Effector memory CD8-positive, alpha-beta T cell (primary cell): ENCODE measurements around the gene POP7.
"Not testable (repeated sequence)": the region's sequence is repeated elsewhere in the genome, so short reads cannot be mapped to it uniquely, and the experiment has no call there.

Source experiments
- ATAC-seq: fragments of 150-1000 bp; cut with Tn5 transposase; replicated peaks from 2 replicates; pipeline ENCODE4 v1.10.0; 2021; ENCODE audit warnings: mild to moderate bottlenecking, moderate library complexity
- DNase-seq, 3 experiments: peaks; one replicate each; pipeline ENCODE4 v3.0.0; 2021
- H3K27ac Mint-ChIP-seq, 2 donors: one replicate each; pipeline ENCODE4 v1.8.0; 2022; ENCODE audit warnings: mild to moderate bottlenecking in 2 of 2, mixed read lengths in 2 of 2, moderate library complexity in 2 of 2
- H3K27me3 Mint-ChIP-seq, 2 donors: one replicate each; pipeline ENCODE4 v1.8.0; 2022; ENCODE audit warnings: mixed read lengths in 2 of 2
- H3K36me3 Mint-ChIP-seq: one replicate; pipeline ENCODE4 v1.8.0; 2022; ENCODE audit warnings: mild to moderate bottlenecking, moderate library complexity, mixed read lengths; ENCODE audit not compliant: insufficient read depth
- H3K4me1 Mint-ChIP-seq, 2 donors: one replicate each; pipeline ENCODE4 v1.8.0; 2022; ENCODE audit warnings: low read depth in 2 of 2, mixed read lengths in 2 of 2
- H3K4me3 Mint-ChIP-seq, 2 donors: one replicate each; pipeline ENCODE4 v1.8.0; 2022; ENCODE audit warnings: mild to moderate bottlenecking in 2 of 2, mixed read lengths in 2 of 2, moderate library complexity in 2 of 2
- H3K9me3 Mint-ChIP-seq, 2 donors: one replicate each; pipeline ENCODE4 v1.8.0; 2022; ENCODE audit warnings: mixed read lengths in 2 of 2
- total RNA-seq, 9 experiments: gene quantifications; one replicate each; lab custom pipeline; 2026; lab: John Stamatoyannopoulos, UW

Gene POP7
- 5.1 to 34.9 (median 17.0) reads per million in 9 experiments for total RNA-seq

DNA sequence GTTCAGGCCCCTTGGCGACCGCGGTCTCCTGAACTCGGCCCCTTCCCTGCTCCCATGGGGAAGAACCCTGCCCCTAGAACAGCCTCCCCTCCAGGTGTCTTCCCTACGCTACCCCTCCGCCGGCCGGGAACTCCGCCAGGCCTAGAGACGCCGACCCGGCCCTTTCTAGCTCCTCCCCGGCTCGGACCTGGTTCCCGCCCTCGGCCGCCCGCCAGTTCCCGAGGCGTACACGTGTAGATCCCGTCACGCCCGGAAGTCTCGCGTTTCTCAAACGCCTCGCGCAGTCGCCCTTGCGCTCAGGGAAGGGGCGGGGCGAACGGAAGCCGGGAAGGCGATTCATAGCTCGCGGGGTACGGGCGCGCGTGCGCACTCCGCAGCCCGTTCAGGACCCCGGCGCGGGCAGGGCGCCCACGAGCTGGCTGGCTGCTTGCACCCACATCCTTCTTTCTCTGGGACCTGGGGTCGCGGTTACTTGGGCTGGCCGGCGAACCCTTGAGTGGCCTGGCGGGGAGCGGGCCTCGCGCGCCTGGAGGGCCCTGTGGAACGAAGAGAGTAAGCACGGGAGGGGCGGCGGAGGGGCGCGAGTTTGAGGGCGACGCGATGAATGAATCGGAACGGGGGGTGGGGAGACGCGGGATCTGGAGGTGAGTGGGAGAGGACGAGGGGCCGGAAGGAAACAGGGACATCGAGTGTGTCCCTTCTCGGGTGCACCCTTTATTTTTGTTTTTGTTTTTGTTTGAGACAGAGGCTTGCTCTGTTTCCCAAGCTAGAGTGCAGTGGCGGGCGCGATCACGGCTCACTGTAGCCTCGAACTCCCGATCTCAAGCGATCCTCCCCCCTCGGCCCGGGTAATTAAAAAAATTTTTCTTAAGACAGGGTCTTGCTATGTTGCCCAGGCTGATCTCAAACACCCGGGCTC lies at the start of gene POP7:
Gene POP7 (plus strand): TSS at position 369 of the 919 bp plus-strand sequence. CDS start 710 bp downstream, outside the sequence.
- H3K27ac Mint-ChIP-seq: peak within 1 kb of the TSS; percentile 97 to 98

GRCh38 chr7:100662194-100662776 lies 43.6 kb upstream of the POP7 start:
- not testable (repeated sequence) for H3K27ac Mint-ChIP-seq, DNase-seq, H3K36me3 Mint-ChIP-seq

More for the DNA sequence above, at the start of gene POP7:
- Mint-ChIP-seq H3K36me3 (peaks cover 21% of the 10 kb centered on the region), H3K4me3 (peak within 1 kb of the TSS; percentile 96 to 98), H3K27me3 (peaks cover 0 to 5% of the 10 kb centered on the region in 2 donors), H3K9me3 (no peaks in the 10 kb centered on the region), H3K4me1 (peaks cover 11 to 17% of the 10 kb centered on the region in 2 donors)
- ATAC-seq: peak; percentile 94
- peak; percentile 97 to 98 (median 98) for DNase-seq

GRCh38 chr7:100665168-100665726 lies 40.7 kb upstream of the POP7 start:
- Mint-ChIP-seq H3K4me3 (no peak overlapping the region), H3K36me3 (no peaks in the 10 kb centered on the region), H3K9me3 (no peaks in the 10 kb centered on the region), H3K27me3 (peaks cover 5 to 27% of the 10 kb centered on the region in 2 donors), H3K4me1 (peaks cover 0 to 4% of the 10 kb centered on the region in 2 donors), H3K27ac (no peak overlapping the region)
- ATAC-seq: no peak
- DNase-seq: no peak

More at GRCh38 chr7:100662194-100662776, 43.6 kb upstream of the POP7 start:
- H3K4me3 Mint-ChIP-seq, ATAC-seq, H3K9me3 Mint-ChIP-seq, H3K4me1 Mint-ChIP-seq: not testable (repeated sequence)
- H3K27me3 Mint-ChIP-seq: peaks cover 16 to 45% of the 10 kb centered on the region in 2 donors

GRCh38 chr7:100667331-100668068 lies 38.4 kb upstream of the POP7 start:
- peaks cover under 1 to 4% of the 10 kb centered on the region in 2 donors for H3K4me1 Mint-ChIP-seq
- peaks cover 5% of the 10 kb centered on the region for H3K36me3 Mint-ChIP-seq
- H3K27ac Mint-ChIP-seq: no peak overlapping the region
- H3K27me3 Mint-ChIP-seq: peaks cover 5 to 21% of the 10 kb centered on the region in 2 donors
- ATAC-seq (no peak), DNase-seq (no peak)
- no peak overlapping the region for H3K4me3 Mint-ChIP-seq
- no peaks in the 10 kb centered on the region for H3K9me3 Mint-ChIP-seq

DNA sequence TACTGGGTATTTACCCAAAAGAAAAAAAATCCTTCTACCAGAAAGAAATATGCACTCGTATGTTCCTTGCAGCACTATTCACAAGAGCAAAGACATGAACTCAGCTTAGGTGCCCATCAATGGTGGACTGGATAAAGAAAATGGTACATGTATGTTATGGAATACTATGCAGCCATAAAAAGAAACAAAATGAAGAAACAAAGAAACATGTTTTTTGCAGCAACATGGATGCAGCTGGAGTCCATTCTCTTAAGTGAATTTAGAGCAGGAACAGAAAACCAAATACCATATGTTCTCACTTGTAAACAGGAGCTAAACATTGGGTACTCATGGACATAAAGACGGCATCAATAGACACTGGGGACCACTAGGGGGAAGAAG lies 37.9 kb upstream of the POP7 start:
- Mint-ChIP-seq H3K4me3 (no peak overlapping the region), H3K36me3 (peaks cover 10% of the 10 kb centered on the region), H3K27ac (no peak overlapping the region), H3K9me3 (no peaks in the 10 kb centered on the region), H3K4me1 (peaks cover 2 to 4% of the 10 kb centered on the region in 2 donors), H3K27me3 (peaks cover 5 to 21% of the 10 kb centered on the region in 2 donors)
- no peak for DNase-seq
- no peak for ATAC-seq

DNA sequence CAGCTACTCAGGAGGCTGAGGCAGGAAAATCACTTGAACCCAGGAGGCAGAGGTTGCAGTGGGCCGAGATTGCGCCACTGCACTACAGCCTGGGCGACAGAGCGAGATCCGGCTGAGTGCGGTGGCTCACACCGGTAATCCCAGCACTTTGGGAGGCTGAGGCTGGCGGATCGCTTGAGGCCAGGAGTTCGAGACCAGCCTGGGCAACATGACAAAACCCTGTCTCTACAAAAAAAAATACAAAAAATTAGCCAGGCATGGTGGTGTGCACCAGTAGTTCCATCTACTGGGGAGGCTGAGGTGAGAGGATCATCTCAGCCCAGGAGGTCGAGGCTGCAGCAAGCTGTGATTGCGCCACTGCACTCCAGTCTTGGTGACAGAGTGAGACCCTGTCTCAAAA lies 36.8 kb upstream of the POP7 start:
- peaks cover 5 to 21% of the 10 kb centered on the region in 2 donors for H3K27me3 Mint-ChIP-seq
- peaks cover 21% of the 10 kb centered on the region for H3K36me3 Mint-ChIP-seq
- H3K4me1 Mint-ChIP-seq, H3K27ac Mint-ChIP-seq, DNase-seq, H3K4me3 Mint-ChIP-seq, H3K9me3 Mint-ChIP-seq, ATAC-seq: not testable (repeated sequence)

GRCh38 chr7:100670074-100670473 lies 35.8 kb upstream of the POP7 start:
- DNase-seq (no peak), ATAC-seq (no peak)
- no peak overlapping the region for H3K4me3 Mint-ChIP-seq
- H3K36me3 Mint-ChIP-seq: peaks cover 29% of the 10 kb centered on the region
- peaks cover 4 to 5% of the 10 kb centered on the region in 2 donors for H3K4me1 Mint-ChIP-seq
- no peak overlapping the region for H3K27ac Mint-ChIP-seq
- peaks cover 3 to 19% of the 10 kb centered on the region in 2 donors for H3K27me3 Mint-ChIP-seq
- no peaks in the 10 kb centered on the region for H3K9me3 Mint-ChIP-seq

DNA sequence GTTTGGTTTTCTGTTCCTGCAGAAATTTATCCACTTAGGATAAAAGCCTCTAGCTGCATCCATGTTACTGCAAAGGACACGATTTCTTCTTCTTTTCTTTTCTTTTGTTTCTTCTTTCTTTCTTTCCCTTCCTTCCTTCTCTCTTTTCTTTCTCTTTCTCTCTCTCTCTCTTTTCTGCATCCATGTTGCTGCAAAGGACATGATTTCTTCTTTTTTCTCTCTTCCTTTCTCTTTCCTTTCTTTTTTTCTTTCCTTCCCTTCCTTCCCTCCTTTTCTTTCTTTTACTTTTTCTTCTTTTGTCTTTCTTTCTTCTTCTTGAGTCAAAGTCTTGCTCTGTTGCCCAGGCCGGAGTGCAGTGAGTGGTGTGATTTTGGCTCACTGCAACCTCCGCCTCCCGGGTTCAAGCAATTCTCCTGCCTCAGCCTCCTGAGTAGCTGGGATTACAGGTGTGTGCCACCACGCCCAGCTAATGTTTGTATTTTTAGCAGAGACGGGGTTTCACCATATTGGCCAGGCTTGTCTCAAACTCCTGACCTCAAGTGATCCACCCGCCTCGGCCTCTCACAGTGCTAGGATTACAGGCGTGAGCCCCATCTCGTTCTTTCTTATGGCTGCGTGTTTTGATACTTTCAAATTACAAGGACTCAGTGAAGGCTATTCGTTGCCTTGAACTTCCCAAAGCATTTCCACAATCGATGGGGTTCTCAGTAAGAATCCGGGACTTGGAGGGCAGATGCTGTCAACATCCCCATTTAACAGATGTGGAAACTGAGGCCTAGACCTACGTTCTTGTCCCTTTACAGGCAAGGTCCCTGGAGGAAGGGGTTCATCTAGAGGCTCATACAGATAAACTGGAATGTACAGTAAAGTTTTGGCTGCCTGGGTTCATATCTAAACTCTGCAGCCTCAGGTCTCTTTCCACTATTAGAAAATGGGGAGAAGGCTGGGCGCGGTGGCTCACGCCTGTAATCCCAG lies 34.3 kb upstream of the POP7 start:
- DNase-seq: no peak
- peaks cover 45% of the 10 kb centered on the region for H3K36me3 Mint-ChIP-seq
- H3K9me3 Mint-ChIP-seq: no peaks in the 10 kb centered on the region
- H3K27me3 Mint-ChIP-seq: peaks cover 0 to 7% of the 10 kb centered on the region in 2 donors
- H3K27ac Mint-ChIP-seq: no peak overlapping the region
- ATAC-seq: no peak
- H3K4me3 Mint-ChIP-seq: peak overlapping the region in 1 of 2 donors; percentile 89
- peaks cover 4 to 9% of the 10 kb centered on the region in 2 donors for H3K4me1 Mint-ChIP-seq

- Mint-ChIP-seq H3K4me1 (peaks cover 15 to 16% of the 10 kb centered on the region in 2 donors), H3K36me3 (peaks cover 63% of the 10 kb centered on the region), H3K4me3 (peak within 1 kb of the TSS; percentile 89 to 97), H3K9me3 (no peaks in the 10 kb centered on the region), H3K27me3 (no peaks in the 10 kb centered on the region), H3K27ac (peak within 1 kb of the TSS; percentile 96 to 98)
- DNase-seq: peak; percentile 94 to 97 (median 95)
- peak; percentile 52 for ATAC-seq
These were observed 32.5 kb upstream of the POP7 start, which contains the start of gene GNB2 for GRCh38 chr7:100673302-100673941. Gene GNB2, plus strand, starts transcription at chr7:100673740. Its CDS starts 2,526 bp downstream, at chr7:100676266.

DNA sequence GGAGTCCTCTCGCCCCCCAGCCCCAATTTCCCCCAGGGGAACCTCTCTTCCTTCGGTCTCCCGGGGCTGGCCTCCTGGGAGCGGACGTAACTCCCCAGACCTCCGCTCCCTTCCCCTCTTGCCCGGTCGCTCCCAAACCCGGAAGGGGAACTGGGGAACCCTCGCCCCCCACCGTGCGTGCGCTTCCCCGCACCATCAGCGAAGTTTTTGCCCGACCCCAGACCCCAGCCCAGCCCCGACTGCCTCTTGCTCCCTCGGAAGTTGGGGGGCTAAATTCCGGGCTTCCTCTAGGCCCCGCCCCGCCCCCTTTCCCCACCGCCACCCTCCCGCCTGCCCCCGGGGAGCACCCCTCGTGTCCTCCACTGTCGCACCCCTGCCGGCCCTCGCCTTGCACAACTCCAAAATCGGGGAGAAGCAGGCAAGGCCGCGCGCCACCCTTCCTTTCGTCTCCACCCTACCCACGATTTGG lies 31.9 kb upstream of the POP7 start:
- no peaks in the 10 kb centered on the region for H3K9me3 Mint-ChIP-seq
- ATAC-seq (no peak), DNase-seq (peak in 2 of 3 experiments; percentile 35 to 50)
- H3K27me3 Mint-ChIP-seq: no peaks in the 10 kb centered on the region
- H3K36me3 Mint-ChIP-seq: peaks cover 67% of the 10 kb centered on the region
- H3K4me3 Mint-ChIP-seq: peak overlapping the region; percentile 89 to 97
- H3K4me1 Mint-ChIP-seq: peaks cover 15 to 18% of the 10 kb centered on the region in 2 donors
- peak overlapping the region; percentile 96 to 98 for H3K27ac Mint-ChIP-seq

GRCh38 chr7:100674411-100675104 lies 31.4 kb upstream of the POP7 start:
- no peak for ATAC-seq
- no peaks in the 10 kb centered on the region for H3K27me3 Mint-ChIP-seq
- H3K9me3 Mint-ChIP-seq: no peaks in the 10 kb centered on the region
- H3K4me3 Mint-ChIP-seq: peak overlapping the region; percentile 89 to 97
- peak overlapping the region; percentile 96 to 98 for H3K27ac Mint-ChIP-seq
- H3K36me3 Mint-ChIP-seq: peaks cover 72% of the 10 kb centered on the region
- peaks cover 19 to 21% of the 10 kb centered on the region in 2 donors for H3K4me1 Mint-ChIP-seq
- no peak for DNase-seq
